ENCODE results near the gene RUNX3.

Gene RUNX3

GRCh38 chr1:24904731-24905354, 25.2 kb downstream of the RUNX3 start:
- H3K36me3 ChIP-seq (ENCODE audit: insufficient read depth, low read length), result peaks cover 92% of the 10 kb centered on the region; the same call in 1 of the 2 replicates
- H4K20me1 ChIP-seq (ENCODE audit: insufficient read depth, low read length, poor library complexity, severe bottlenecking), result no peaks in the 10 kb centered on the region

GRCh38 chr1:24903955-24904730, 25.9 kb downstream of the RUNX3 start:
- H3K9me3 ChIP-seq (ENCODE audit: insufficient read depth, low read depth, low read length), result no peaks in the 10 kb centered on the region
- no peaks in the 10 kb centered on the region for H3K27me3 ChIP-seq (ENCODE audit: insufficient read depth, low read length, poor library complexity, severe bottlenecking)
- H3K4me2 ChIP-seq (ENCODE audit: low read depth, low read length, poor library complexity, severe bottlenecking), result no peak overlapping the region
- H2AFZ ChIP-seq (ENCODE audit: low read length), result no peak overlapping the region
- peaks cover 20% of the 10 kb centered on the region; the same call in 1 of the 2 replicates for H3K79me2 ChIP-seq (ENCODE audit: insufficient read depth, low read length)
- H3K9ac ChIP-seq (ENCODE audit: low read depth, low read length, poor library complexity, severe bottlenecking), result no peak overlapping the region
- no peak overlapping the region for H3K4me3 ChIP-seq (ENCODE audit: low read length, poor library complexity, severe bottlenecking)
- H3K4me1 ChIP-seq (ENCODE audit: insufficient read depth, low read length, poor library complexity, severe bottlenecking), result no peaks in the 10 kb centered on the region
- peaks cover 89% of the 10 kb centered on the region; the same call in 1 of the 2 replicates for H3K36me3 ChIP-seq (ENCODE audit: insufficient read depth, low read length)
- no peaks in the 10 kb centered on the region for H4K20me1 ChIP-seq (ENCODE audit: insufficient read depth, low read length, poor library complexity, severe bottlenecking)
- no peaks in the 10 kb centered on the region for H3F3A ChIP-seq (ENCODE audit: low read depth)
- TF ChIP-seq EZH2phosphoT487 (IDR thresholded peaks at IDR 0.05; ENCODE audit: borderline replicate concordance) (no peak), CTCF (conservative IDR thresholded peaks at IDR 0.05; ENCODE audit: low read length) (no peak)
- H3K9me2 ChIP-seq (replicated peaks; ENCODE audit: low read depth, low read length), result no peaks in the 10 kb centered on the region

More at GRCh38 chr1:24904731-24905354, 25.2 kb downstream of the RUNX3 start:
- H3K4me2 ChIP-seq (ENCODE audit: low read depth, low read length, poor library complexity, severe bottlenecking), result no peak overlapping the region
- no peak overlapping the region for H3K4me3 ChIP-seq (ENCODE audit: low read length, poor library complexity, severe bottlenecking)
- no peaks in the 10 kb centered on the region for H3K27me3 ChIP-seq (ENCODE audit: insufficient read depth, low read length, poor library complexity, severe bottlenecking)
- peaks cover 26% of the 10 kb centered on the region; the same call in 1 of the 2 replicates for H3K79me2 ChIP-seq (ENCODE audit: insufficient read depth, low read length)
- no peaks in the 10 kb centered on the region for H3K4me1 ChIP-seq (ENCODE audit: insufficient read depth, low read length, poor library complexity, severe bottlenecking)
- H3K9me2 ChIP-seq (replicated peaks; ENCODE audit: low read depth, low read length), result no peaks in the 10 kb centered on the region
- TF ChIP-seq EZH2phosphoT487 (IDR thresholded peaks at IDR 0.05; ENCODE audit: borderline replicate concordance) (no peak), CTCF (conservative IDR thresholded peaks at IDR 0.05; ENCODE audit: low read length) (no peak)
- no peak overlapping the region for H2AFZ ChIP-seq (ENCODE audit: low read length)
- H3K9me3 ChIP-seq (ENCODE audit: insufficient read depth, low read depth, low read length), result no peaks in the 10 kb centered on the region
- no peaks in the 10 kb centered on the region for H3F3A ChIP-seq (ENCODE audit: low read depth)
- no peak overlapping the region for H3K9ac ChIP-seq (ENCODE audit: low read depth, low read length, poor library complexity, severe bottlenecking)

GRCh38 chr1:24903560-24903954, 26.5 kb downstream of the RUNX3 start:
- TF ChIP-seq EZH2phosphoT487 (IDR thresholded peaks at IDR 0.05; ENCODE audit: borderline replicate concordance) (no peak), CTCF (conservative IDR thresholded peaks at IDR 0.05; ENCODE audit: low read length) (no peak)
- Histone ChIP-seq H3K27me3 (ENCODE audit: insufficient read depth, low read length, poor library complexity, severe bottlenecking) (no peaks in the 10 kb centered on the region), H2AFZ (ENCODE audit: low read length) (no peak overlapping the region), H3K79me2 (ENCODE audit: insufficient read depth, low read length) (peaks cover 15% of the 10 kb centered on the region; the same call in 1 of the 2 replicates), H4K20me1 (ENCODE audit: insufficient read depth, low read length, poor library complexity, severe bottlenecking) (no peaks in the 10 kb centered on the region), H3F3A (ENCODE audit: low read depth) (no peaks in the 10 kb centered on the region), H3K4me1 (ENCODE audit: insufficient read depth, low read length, poor library complexity, severe bottlenecking) (no peaks in the 10 kb centered on the region), H3K4me2 (ENCODE audit: low read depth, low read length, poor library complexity, severe bottlenecking) (no peak overlapping the region), H3K9ac (ENCODE audit: low read depth, low read length, poor library complexity, severe bottlenecking) (no peak overlapping the region), H3K36me3 (ENCODE audit: insufficient read depth, low read length) (peaks cover 87% of the 10 kb centered on the region; the same call in 1 of the 2 replicates), H3K4me3 (ENCODE audit: low read length, poor library complexity, severe bottlenecking) (no peak overlapping the region), H3K9me3 (ENCODE audit: insufficient read depth, low read depth, low read length) (no peaks in the 10 kb centered on the region), H3K9me2 (replicated peaks; ENCODE audit: low read depth, low read length) (no peaks in the 10 kb centered on the region)
